Fibroblast of skin of back (primary cell): ENCODE results near the gene CCDC90B. TPM values are rescaled to one million over a fixed set of nuclear protein-coding genes. Genes with fewer than 3 reads are reported as not detected.
"Not testable (repeated sequence)": the region's sequence is repeated elsewhere in the genome, so short reads cannot be mapped to it uniquely, and the experiment has no call there.

Source experiments
- DNase-seq: peaks from one replicate; pipeline ENCODE4 v3.0.0-alpha.2; 2013
- polyA plus RNA-seq, 2 experiments: library from polyadenylated mRNA; unstranded; fragments of 120-200 nt; gene quantifications; one replicate each; pipeline ENCODE4 v1.2.1, GENCODE V29; 2013; ENCODE audit not compliant: insufficient read length in 2 of 2

Gene CCDC90B, protein sequence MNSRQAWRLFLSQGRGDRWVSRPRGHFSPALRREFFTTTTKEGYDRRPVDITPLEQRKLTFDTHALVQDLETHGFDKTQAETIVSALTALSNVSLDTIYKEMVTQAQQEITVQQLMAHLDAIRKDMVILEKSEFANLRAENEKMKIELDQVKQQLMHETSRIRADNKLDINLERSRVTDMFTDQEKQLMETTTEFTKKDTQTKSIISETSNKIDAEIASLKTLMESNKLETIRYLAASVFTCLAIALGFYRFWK
- polyA plus RNA-seq (2013, experiment 1 of 2; ENCODE audit: insufficient read length) = 58.2 TPM
- 73.4 TPM for polyA plus RNA-seq (2013, experiment 2 of 2; ENCODE audit: insufficient read length)

DNA sequence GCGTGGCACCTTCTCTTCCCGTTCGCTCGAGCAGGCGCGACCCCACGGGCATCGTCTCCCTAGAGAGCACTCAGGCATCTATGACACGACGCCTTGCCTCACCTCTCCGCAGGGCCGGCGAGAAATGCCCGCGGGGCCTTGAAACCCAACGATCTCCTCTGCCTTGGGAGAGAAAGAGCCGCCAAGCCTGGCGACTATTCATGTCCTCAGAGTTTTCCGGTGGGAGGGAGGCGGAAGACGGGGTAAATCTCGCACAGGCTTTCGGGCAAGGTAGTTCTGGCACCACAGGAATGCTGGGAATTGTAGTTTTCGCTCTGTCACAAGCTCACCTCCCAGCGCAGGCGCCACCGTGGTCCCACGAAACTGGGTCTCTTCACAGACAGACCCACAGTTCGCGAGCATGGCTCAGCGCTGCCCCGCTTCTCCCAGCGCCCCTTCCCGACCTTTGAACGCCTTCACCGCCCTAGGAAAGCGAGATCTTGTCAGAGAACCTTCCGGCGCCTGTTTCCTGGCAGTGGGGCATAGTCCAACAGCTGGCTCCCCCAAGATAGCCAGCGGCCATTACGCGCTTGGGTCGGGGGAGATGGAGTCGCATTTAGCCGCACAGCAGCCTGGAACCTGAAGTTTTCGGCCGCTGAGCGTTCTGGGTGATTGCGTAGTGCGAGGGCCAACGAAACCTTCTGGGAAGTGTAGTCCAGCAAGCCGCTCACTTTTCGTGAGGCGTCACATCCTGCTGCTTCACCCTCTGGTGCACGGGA lies at the start of gene CCDC90B:
Gene CCDC90B, minus strand, starts transcription at position 597 of the 758 bp plus-strand sequence. Its CDS starts 395 bp downstream, at position 202.
- DNase-seq = peak; percentile 98

DNA sequence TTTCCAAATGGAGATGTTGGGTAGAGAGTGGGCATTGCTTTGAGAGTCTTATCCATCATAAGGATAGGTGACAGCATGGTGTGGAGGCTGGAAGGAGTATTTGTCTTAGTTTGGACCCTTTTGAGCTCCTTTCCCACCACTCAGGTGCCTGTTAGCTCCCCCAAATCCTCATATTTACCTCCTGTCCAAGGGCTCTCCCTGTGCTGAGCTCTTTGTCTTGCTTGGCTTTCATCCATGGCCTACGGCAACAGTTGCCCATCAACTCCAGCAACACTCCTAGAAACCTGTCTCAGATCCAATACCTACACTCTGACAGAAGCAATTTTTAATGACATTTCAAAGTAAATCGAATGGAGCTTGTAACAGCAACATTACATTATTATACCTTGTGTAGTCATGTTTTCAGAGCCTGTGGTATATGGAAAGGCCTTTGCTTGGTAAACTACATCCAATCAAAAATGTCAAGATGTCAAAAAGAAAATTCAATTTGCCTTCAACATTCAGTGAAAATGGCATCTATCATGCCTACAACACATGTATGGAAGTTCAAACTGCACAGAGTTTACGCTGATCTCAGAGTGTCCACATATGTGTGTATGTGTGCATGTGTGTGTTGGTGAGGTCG lies 49.4 kb upstream of the CCDC90B start:
- no peak for DNase-seq

DNA sequence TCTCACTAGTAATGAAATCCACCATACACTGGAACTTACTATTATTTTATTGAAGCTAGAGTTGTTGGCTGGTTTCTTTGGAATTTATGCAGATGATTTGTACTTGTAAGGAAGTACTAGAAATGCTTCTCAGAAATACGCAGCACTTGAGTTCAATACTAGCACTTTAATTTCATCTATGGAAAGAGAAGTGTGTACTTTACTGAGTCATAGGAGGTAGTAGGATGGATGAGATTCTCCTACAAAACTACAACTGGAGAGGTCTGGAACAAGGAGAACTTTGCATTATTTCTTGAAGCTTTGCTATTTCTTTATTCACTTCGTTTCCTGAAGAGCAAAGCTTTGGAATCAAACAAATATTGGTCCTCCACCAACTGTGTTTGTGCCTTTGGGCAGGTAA lies 44.1 kb upstream of the CCDC90B start:
- DNase-seq = no peak

DNA sequence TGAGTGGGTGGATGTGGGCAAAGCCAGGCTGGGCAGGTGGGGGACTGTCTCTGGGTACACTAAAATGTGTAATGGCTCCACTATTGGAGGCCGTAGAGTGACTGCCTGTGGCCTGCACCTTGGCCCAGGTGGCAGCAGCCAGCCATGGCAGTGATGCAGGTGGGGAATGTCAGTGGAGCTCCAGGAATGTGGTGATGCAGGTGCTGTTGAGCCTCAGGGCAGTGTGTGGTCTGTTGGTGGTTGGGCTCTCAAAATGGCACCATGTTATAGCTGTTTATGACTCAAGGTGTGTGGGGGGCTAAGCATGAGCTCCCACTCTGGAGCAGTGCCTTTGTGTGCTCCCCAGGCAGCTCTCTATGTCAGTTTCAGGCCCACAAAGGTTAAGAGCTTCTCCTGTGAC lies 40.2 kb upstream of the CCDC90B start:
- no peak for DNase-seq

DNA sequence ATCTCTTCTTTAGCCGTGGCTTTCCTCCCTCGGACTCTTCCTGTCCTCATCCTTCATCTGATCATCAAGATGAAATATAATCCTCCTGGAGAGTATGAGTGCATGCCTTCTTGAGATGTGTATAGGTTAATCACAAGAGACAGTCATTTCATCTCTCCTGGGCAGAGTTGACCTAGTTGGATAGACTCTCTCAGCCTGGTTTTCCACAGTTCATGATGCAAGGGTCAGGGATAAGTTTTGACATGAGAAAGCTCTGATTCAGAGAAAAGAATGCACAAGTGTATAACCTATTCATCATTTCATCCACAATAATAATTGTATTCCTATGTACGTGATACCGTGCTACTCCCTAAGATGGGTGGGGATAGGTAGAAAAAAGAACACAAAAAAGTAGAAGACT lies 33.2 kb upstream of the CCDC90B start:
- DNase-seq = no peak

DNA sequence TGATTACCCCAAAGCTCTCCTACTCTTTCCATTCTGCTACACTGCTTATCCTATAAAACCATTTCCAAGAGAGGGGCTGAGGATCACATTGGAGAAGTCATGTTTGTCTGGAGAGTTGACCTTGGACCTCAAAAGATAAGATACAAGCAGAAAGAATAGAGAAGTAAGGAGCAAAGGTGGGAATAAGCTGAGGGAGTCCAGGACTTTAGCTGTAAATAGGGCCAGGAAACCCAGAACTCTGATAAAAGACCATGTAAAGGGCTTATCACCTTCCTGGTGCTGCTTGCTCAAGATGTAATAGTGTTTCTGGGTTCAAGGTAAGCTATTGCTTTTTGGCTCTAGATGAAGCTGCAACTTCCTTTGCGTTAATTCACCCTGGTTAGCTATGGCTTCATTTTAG lies 32.8 kb upstream of the CCDC90B start:
- no peak for DNase-seq

DNA sequence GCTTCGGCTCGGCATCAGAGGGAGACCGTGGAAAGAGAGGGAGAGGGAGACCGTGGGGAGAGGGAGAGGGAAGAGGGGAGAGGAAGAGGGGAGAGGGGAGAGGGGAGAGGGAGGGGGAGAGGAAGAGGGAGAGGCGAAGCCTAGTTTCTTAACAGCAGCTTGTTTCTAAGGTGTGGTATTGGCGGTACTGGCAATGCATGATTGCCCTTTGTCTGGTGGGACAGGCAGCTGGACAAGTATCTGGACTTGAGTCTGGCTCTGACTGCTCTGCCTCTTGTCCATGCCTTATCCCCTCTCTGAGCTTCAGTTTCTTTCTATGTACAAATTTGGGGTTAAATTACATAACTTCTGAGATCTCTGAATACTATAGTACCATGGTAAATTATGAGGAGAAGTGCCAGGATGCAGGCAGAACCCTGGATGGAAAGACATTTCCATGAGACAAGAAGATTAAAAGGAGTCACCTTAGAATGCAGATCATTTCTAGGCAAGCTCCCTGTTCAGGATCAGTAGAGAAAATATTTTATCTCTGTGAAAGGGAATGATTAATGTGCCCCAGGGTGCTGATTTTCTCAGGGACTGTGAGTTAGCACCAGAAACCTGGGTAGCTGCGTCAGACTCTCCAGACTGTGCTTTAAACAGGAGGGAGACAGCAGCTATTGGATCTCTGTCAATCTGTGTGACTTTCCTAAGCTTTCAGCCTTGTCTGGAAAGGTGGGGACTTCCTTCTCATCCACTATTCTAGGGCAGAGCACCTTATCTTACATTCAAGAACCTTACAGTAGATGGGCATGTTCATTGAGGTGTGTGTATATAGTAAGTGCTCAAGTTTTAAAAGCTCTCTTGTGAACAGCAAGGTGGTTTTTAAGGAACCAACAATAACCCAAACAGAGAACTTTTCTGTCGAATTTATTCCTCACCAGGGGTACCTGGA lies 31.9 kb upstream of the CCDC90B start:
- no peak for DNase-seq

DNA sequence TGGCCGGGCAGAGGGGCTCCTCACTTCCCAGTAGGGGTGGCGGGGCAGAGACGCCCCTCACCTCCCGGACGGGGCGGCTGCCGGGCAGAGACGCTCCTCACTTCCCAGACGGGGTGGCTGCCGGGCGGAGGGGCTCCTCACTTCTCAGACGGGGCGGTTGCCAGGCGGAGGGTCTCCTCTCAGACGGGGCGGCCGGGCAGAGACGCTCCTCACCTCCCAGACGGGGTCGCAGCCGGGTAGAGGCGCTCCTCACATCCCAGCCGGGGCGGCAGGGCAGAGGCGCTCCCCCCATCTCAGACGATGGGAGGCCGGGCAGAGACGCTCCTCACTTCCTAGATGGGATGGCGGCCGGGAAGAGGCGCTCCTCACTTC lies 30.7 kb upstream of the CCDC90B start:
- not testable (repeated sequence) for DNase-seq

DNA sequence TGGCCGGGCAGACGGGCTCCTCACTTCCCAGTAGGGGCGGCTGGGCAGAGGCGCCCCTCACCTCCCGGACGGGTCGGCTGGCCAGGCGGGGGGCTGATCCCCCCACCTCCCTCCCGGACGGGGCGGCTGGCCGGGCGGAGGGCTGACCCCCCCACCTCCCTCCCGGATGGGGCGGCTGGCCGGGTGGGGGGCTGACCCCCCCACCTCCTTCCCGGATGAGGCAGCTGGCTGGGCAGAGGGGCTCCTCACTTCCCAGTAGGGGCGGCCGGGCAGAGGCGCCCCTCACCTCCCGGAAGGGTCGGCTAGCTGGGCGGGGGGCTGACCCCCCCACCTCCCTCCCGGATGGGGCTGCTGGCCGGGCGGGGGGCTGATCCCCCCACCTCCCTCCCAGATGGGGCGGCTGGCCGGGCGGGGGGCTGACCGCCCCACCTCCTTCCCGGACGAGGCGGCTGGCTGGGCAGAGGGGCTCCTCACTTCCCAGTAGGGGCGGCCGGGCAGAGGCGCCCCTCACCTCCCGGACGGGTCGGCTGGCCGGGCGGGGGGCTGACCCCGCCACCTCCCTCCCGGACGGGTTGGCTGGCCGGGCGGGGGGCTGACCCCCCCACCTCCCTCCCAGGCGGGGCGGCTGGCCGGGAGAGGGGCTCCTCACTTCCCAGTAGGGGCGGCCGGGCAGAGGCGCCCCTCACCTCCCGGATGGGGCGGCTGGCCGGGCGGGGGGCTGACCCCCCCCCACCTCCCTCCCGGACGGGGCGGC lies 30.2 kb upstream of the CCDC90B start:
- DNase-seq = not testable (repeated sequence)

DNA sequence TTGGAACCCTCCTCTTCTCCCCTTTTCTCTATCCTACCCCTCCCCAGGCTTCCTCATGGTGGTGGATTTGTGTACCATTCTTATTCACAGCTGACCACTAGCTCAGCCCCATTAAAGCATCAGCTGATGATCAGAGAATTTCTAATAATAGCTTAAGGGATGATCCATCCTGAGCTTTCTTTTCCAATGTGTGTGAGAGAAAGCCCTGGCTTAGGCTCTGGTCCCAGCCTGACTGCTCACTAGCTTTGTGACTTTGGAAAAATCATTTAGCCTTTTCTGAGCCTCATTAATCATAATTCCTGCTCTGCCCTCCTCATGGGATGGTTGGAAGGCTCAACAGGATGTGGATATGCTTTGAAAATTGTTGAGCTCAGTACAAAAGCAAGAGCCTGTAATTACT lies 26.3 kb upstream of the CCDC90B start:
- DNase-seq = no peak

DNA sequence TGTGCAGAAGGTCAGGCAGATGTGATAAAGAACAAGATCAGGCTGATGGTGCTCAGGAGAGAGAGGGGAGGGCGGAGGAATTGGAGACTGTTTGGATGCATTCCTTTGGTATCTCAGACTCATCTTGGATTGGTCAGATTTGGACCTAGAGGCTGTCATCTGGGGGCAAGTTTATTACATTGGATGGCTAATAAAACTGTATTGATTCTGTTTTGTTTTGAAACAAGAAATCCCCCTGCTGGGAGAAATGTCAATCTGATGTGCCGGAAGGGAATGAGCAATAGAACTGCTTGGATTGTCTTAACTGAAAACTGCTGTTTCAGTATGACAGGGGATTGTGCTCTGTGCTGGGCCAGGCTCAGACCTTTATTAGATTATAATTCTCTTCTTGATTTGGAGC lies 25.5 kb upstream of the CCDC90B start:
- no peak for DNase-seq

DNA sequence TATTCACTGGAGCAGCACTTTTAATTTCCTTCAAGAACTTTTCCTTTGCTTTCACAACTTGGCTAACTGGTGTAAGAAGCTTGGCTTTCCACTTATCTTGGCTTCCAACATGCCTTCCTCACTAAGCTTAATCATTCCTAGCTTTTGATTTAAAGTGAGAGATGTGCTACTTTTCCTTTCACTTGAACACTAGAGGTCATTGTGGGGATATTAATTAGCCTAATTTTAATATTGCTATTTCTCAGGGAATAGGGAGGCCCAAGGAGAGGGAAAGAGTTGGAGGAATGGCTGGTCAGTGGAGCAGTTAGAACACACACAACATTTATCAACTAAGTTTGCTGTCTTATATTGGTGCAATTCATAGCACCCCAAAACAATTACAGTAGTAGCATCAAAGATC lies 24.6 kb upstream of the CCDC90B start:
- no peak for DNase-seq

DNA sequence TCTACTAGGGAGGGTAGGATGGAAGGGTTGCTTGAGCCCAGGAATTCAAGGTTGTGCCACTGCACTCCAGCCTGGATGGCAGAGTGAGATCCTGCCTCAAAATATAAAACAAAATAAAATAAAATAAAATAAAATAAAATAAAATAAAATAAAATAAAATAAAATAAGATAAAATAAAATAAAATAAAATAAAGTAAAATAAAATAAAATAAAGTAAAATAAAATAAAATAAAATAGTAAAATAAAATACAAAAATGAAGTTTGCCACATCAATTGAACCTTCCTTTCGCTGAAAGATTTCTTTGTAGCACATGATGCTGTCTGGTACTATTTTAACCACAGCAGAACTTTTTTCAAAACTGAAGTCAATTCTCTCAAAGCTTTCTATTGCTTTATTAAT lies 22.4 kb upstream of the CCDC90B start:
- not testable (repeated sequence) for DNase-seq

DNA sequence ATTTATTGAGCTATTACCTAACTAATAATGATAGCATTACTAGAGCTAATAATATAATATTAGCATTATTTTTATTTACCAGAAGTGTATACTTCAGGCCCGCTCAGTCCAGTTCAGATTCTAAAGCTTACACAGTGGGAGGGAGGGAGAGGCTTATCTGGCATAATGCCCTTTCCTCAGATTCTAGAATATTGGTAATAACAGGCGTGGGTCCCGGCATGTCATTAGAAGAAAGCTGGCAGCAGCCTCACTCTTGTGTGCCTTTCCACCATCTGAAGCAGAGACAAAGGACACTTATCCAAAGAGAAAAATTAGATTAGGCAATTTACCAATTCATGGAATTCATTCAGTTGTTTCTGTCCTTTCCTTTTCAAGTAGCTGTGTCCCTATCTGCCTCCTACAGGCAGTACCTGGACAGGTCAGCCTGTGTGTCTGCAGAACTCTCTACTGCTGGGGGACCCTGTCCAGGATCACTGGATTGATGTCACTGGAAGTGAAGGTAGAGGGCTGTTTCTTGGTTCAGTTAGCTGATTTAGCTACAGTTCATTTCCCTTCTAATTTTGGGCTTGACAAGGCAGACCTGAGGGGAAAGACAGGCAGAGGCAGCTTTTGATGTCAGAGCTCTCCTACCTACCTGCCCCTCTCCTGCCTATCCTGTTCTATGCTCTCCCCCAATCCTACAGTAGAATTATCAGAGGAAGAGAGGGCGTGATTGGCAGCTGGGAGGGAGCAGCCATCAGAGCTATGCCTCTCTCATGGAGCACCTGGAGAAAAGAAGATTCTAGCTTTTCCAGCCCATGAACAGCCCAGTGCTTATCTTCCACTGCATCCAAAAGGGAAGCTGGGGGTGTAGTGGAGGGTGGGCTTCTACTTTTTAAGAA lies 20.3 kb upstream of the CCDC90B start:
- no peak for DNase-seq

DNA sequence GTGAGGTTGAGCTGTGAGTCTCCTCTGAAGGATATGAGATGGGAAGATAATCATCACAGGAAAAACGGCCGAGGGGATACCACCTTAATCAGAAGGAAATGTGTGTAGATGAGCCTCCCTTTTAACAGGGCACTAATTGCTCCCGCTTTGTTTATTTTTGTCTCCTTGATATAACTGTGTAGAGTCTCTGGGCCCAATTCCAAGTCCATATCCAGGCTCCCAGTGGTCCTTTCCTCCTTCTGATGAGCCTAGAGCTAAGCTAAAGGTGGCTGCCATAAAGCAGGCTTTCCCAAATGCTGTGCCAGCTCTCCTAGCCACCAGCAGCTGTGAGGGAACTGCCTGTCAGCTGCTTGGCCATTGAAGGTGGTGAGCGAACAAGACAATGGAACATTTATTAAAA lies 17.1 kb upstream of the CCDC90B start:
- no peak for DNase-seq

DNA sequence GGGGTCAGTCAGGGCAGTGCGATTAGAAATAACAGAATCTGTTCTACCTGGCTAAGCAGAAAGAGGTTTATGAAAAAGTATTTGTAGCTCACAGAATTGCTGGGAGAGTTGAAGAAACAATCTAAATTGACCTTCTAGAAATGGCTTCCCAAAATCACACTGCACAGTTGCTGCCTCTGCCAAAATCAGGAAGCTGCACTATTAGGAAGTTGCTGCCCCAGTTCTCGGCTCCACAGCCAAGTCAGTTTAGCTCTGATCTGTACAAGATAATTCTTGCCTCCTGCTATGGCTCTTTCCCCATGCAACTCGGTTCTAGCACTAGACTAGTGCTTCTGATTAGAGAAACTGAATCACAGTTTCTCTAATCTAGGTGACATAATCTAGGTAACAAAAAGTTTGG lies 16.0 kb upstream of the CCDC90B start:
- DNase-seq = no peak

DNA sequence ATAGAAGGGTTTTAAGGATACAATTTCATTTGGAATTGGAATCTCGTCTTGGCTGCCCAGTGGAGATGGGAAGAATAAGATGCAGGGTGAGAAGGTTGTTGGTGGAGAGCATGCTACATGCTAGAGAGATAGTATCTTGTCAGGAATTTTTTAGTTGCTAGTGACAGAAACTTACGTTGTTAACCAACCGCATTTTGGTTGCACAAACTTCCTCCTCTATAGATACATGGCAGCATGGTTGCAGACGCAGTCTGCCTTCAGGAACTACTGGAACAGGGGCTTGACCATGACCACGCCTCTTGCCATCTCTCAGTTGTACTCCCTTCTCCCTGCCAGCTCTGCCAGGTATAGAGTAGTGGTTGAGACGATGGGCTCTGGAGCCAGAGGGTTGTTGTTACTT lies 13.5 kb upstream of the CCDC90B start:
- DNase-seq = no peak

DNA sequence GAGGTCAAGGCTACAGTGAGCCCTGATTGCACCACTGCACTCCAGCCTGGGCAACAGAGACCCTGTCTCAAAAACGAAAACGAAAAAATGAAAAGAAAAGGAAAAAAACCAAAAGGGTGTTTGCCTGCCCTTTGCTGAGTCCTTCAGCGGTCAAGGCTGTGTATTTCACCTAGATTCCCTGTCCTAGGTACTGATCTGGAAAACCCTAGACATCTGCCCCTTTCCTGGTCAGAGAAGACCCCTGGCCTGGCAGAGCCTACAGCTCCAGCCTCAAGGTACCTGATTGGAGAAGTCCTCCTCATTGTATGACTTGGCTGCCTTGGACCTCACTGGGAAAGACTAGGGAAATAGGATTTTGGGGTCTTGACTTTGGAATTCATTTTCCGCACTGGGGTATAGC lies 8.0 kb upstream of the CCDC90B start:
- DNase-seq = no peak

DNA sequence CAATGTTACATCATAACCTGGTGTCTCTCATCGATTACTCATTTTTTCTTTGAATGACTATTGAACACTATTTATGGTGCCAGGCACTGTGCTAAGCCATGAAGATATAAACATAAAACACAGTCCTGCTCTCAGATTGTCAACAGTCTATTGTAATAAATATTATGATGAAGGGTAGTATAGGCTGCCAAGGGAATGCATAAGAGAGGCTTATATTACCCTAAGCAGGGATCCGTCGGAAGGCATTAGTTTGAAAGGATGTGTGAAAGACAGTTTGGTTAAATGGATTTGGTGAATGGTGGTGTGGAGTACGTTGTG lies 7.2 kb upstream of the CCDC90B start:
- DNase-seq = no peak

DNA sequence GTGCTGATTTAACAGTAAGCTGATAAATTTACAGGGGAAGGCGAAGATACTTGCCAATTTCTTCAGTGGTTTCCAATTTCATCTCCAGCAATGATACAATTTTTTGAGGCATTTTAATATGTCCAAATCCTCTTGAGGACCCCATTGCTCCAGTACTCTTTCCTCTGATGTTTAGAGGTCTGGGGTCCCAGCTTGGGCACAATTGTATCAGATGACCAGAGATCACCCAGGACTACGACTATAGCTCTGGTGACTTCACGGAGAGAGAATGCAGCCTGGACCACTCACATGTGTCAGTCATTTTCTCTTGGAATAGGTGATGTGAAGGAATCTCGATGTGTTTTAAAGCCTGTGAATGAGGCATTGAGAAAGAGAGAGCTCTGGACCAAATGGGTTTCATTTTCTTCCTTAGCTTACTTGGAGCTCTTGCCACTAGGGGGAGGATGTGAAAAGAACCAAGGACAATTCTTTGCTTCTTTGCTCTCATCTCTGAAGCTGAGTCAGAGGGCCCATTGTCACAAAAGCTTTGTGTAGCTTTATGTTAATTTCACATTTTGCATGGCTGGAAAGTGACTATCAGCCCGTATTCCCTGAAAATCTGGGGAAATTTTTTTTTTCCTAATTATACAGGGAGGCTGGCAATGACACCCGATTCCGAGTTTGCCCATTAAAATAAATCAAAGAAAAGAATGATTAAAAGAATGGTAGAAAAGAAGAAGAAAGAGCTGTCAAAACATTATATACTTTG lies 6.7 kb upstream of the CCDC90B start:
- DNase-seq = peak; percentile 74
